Muscle layer of colon (tissue), 2 donors: ENCODE data around the gene IGHMBP2.

Experiments
- H3K27ac ChIP-seq: one replicate; pipeline ENCODE4 v1.7.0; 2013; ENCODE audit warnings: low read depth, mild to moderate bottlenecking, low read length, moderate library complexity
- H3K27me3 ChIP-seq, 2 donors: one replicate each; pipeline ENCODE4 v1.7.0; 2013; ENCODE audit warnings: low read length in 2 of 2, mild to moderate bottlenecking in 2 of 2; ENCODE audit not compliant: insufficient read depth in 2 of 2, control insufficient read depth in 1 of 2
- H3K36me3 ChIP-seq: one replicate; pipeline ENCODE4 v1.7.0; 2013; ENCODE audit warnings: mild to moderate bottlenecking, low read length; ENCODE audit not compliant: insufficient read depth
- H3K4me1 ChIP-seq: one replicate; pipeline ENCODE4 v1.7.0; 2013; ENCODE audit warnings: mild to moderate bottlenecking, low read length; ENCODE audit not compliant: insufficient read depth
- H3K4me3 ChIP-seq, 2 donors: one replicate each; pipeline ENCODE4 v1.7.0; 2013; ENCODE audit warnings: low read length in 2 of 2, low read depth in 1 of 2, mild to moderate bottlenecking in 1 of 2, moderate library complexity in 1 of 2
- H3K9ac ChIP-seq: one replicate; pipeline ENCODE4 v1.7.0; 2013; ENCODE audit warnings: low read length
- H3K9me3 ChIP-seq: one replicate; pipeline ENCODE4 v1.7.0; 2013; ENCODE audit warnings: mild to moderate bottlenecking, low read length
- donor health status: abdominal sarcoma.
- donor health status: Adenocarcinoma of cecum.

Gene IGHMBP2

GRCh38 chr11:68930991-68931855 lies 27.5 kb downstream of the IGHMBP2 start:
- Histone ChIP-seq H3K9ac (no peak overlapping the region), H3K9me3 (no peaks in the 10 kb centered on the region), H3K27me3 (no peaks in the 10 kb centered on the region), H3K4me3 (no peak overlapping the region), H3K27ac (peak overlapping the region; percentile 62), H3K4me1 (peaks cover 69% of the 10 kb centered on the region), H3K36me3 (peaks cover 55% of the 10 kb centered on the region)

GRCh38 chr11:68931911-68932310 lies 28.2 kb downstream of the IGHMBP2 start:
- Histone ChIP-seq H3K9ac (no peak overlapping the region), H3K4me3 (no peak overlapping the region), H3K4me1 (peaks cover 72% of the 10 kb centered on the region), H3K27ac (peak overlapping the region; percentile 62), H3K27me3 (no peaks in the 10 kb centered on the region), H3K36me3 (peaks cover 61% of the 10 kb centered on the region), H3K9me3 (no peaks in the 10 kb centered on the region)

- peaks cover 72% of the 10 kb centered on the region for H3K4me1 ChIP-seq
- peaks cover 61% of the 10 kb centered on the region for H3K36me3 ChIP-seq
- H3K27ac ChIP-seq: peak overlapping the region; percentile 62
- no peaks in the 10 kb centered on the region for H3K27me3 ChIP-seq
- H3K9me3 ChIP-seq: no peaks in the 10 kb centered on the region
- H3K4me3 ChIP-seq: no peak overlapping the region
- no peak overlapping the region for H3K9ac ChIP-seq
Observed at GRCh38 chr11:68932358-68932757, 28.7 kb downstream of the IGHMBP2 start.

- peaks cover 68% of the 10 kb centered on the region for H3K36me3 ChIP-seq
- H3K27me3 ChIP-seq: no peaks in the 10 kb centered on the region
- peak overlapping the region; percentile 30 for H3K9ac ChIP-seq
- no peaks in the 10 kb centered on the region for H3K9me3 ChIP-seq
- peaks cover 70% of the 10 kb centered on the region for H3K4me1 ChIP-seq
- no peak overlapping the region for H3K4me3 ChIP-seq
- peak overlapping the region; percentile 93 for H3K27ac ChIP-seq
Observed at GRCh38 chr11:68932933-68933577, 29.4 kb downstream of the IGHMBP2 start.

- no peaks in the 10 kb centered on the region for H3K27me3 ChIP-seq
- peak overlapping the region; percentile 93 for H3K27ac ChIP-seq
- H3K9ac ChIP-seq: peak overlapping the region; percentile 65
- H3K36me3 ChIP-seq: peaks cover 75% of the 10 kb centered on the region
- no peaks in the 10 kb centered on the region for H3K9me3 ChIP-seq
- peaks cover 70% of the 10 kb centered on the region for H3K4me1 ChIP-seq
- no peak overlapping the region for H3K4me3 ChIP-seq
Observed at GRCh38 chr11:68933605-68934320, 30.1 kb downstream of the IGHMBP2 start.

GRCh38 chr11:68934321-68934645 lies 30.6 kb downstream of the IGHMBP2 start:
- Histone ChIP-seq H3K4me1 (peaks cover 68% of the 10 kb centered on the region), H3K27me3 (no peaks in the 10 kb centered on the region), H3K4me3 (no peak overlapping the region), H3K9ac (peak overlapping the region; percentile 65), H3K9me3 (no peaks in the 10 kb centered on the region), H3K27ac (peak overlapping the region; percentile 93), H3K36me3 (peaks cover 76% of the 10 kb centered on the region)

- Histone ChIP-seq H3K9me3 (no peaks in the 10 kb centered on the region), H3K9ac (peak overlapping the region; percentile 65), H3K27ac (peak overlapping the region; percentile 93), H3K36me3 (peaks cover 76% of the 10 kb centered on the region), H3K4me1 (peaks cover 67% of the 10 kb centered on the region), H3K27me3 (no peaks in the 10 kb centered on the region), H3K4me3 (no peak overlapping the region)
Observed at GRCh38 chr11:68934666-68935065, 31.0 kb downstream of the IGHMBP2 start.

GRCh38 chr11:68935066-68935465 lies 31.4 kb downstream of the IGHMBP2 start:
- Histone ChIP-seq H3K27me3 (no peaks in the 10 kb centered on the region), H3K36me3 (peaks cover 77% of the 10 kb centered on the region), H3K27ac (peak overlapping the region; percentile 93), H3K9ac (peak overlapping the region; percentile 65), H3K9me3 (no peaks in the 10 kb centered on the region), H3K4me3 (no peak overlapping the region), H3K4me1 (peaks cover 67% of the 10 kb centered on the region)

- Histone ChIP-seq H3K4me1 (peaks cover 68% of the 10 kb centered on the region), H3K9me3 (no peaks in the 10 kb centered on the region), H3K27ac (peak overlapping the region; percentile 93), H3K4me3 (no peak overlapping the region), H3K9ac (peak overlapping the region; percentile 65), H3K27me3 (no peaks in the 10 kb centered on the region), H3K36me3 (peaks cover 75% of the 10 kb centered on the region)
Observed at GRCh38 chr11:68935516-68936357, 32.0 kb downstream of the IGHMBP2 start.

- Histone ChIP-seq H3K9ac (no peak overlapping the region), H3K9me3 (no peaks in the 10 kb centered on the region), H3K27me3 (no peaks in the 10 kb centered on the region), H3K4me3 (no peak overlapping the region), H3K36me3 (peaks cover 74% of the 10 kb centered on the region), H3K4me1 (peaks cover 73% of the 10 kb centered on the region), H3K27ac (peak overlapping the region; percentile 93)
Observed at GRCh38 chr11:68936358-68936636, 32.6 kb downstream of the IGHMBP2 start.
